ENCODE measurements around the gene JDP2.

Gene JDP2

GRCh38 chr14:75522983-75523318, 95.1 kb downstream of the JDP2 start:
- H3K27me3 ChIP-seq (replicated peaks; ENCODE audit: control insufficient read depth, insufficient read depth, low read length) = no peaks in the 10 kb centered on the region
- no peak for DNase-seq (ENCODE audit: extremely low read depth, insufficient read length)
- peaks cover 14% of the 10 kb centered on the region for H3K36me3 ChIP-seq (ENCODE audit: control insufficient read depth, insufficient read depth, low read length)
- TF ChIP-seq CTCF (IDR thresholded peaks at IDR 0.05; ENCODE audit: insufficient read depth, low read length, poor library complexity, severe bottlenecking) = no peak
- H3K4me3 ChIP-seq (replicated peaks; ENCODE audit: low read depth, low read length) = peak overlapping the region; percentile 72
